Neuronal stem cell (in vitro differentiated cells): ENCODE measurements around the gene SORBS2.

ENCODE experiments used
- DNase-seq: peaks from one replicate; pipeline ENCODE4 v3.0.0-alpha.2; 2013; ENCODE audit warnings: low spot score
- H2AFZ ChIP-seq: one replicate; pipeline ENCODE4 v1.6.1; 2013; ENCODE audit warnings: mild to moderate bottlenecking, low read length, inconsistent platforms
- H2AK5ac ChIP-seq: 2 replicates; pipeline ENCODE4 v1.6.1; 2013; ENCODE audit warnings: low read depth, mild to moderate bottlenecking, inconsistent platforms, low read length, moderate library complexity, mixed read lengths
- H2BK120ac ChIP-seq: 2 replicates; pipeline ENCODE4 v1.6.1; 2013; ENCODE audit warnings: low read depth, mild to moderate bottlenecking, inconsistent platforms, low read length, moderate library complexity, mixed read lengths
- H2BK12ac ChIP-seq: one replicate; pipeline ENCODE4 v1.6.1; 2013; ENCODE audit warnings: low read length, inconsistent platforms
- H2BK15ac ChIP-seq: 2 replicates; pipeline ENCODE4 v1.6.1; 2013; ENCODE audit warnings: mild to moderate bottlenecking, low read length, inconsistent platforms, mixed read lengths
- H2BK5ac ChIP-seq: one replicate; pipeline ENCODE4 v1.6.1; 2013; ENCODE audit warnings: inconsistent platforms, mild to moderate bottlenecking, low read length, moderate library complexity
- H3K14ac ChIP-seq: one replicate; pipeline ENCODE4 v1.6.1; 2013; ENCODE audit warnings: low read length, inconsistent platforms
- H3K18ac ChIP-seq: 2 replicates; pipeline ENCODE4 v1.6.1; 2013; ENCODE audit warnings: low read length, inconsistent platforms
- H3K23ac ChIP-seq: 2 replicates; pipeline ENCODE4 v1.6.1; 2013; ENCODE audit warnings: low read depth, mild to moderate bottlenecking, mixed read lengths, low read length, inconsistent platforms; ENCODE audit not compliant: poor library complexity
- H3K27ac ChIP-seq: replicated peaks from 3 replicates; pipeline ENCODE4 v1.5.1; 2013; ENCODE audit warnings: low read length, inconsistent platforms
- H3K27me3 ChIP-seq, 3 experiments: 2 replicates each; pipeline ENCODE4 v1.6.1; 2013; ENCODE audit warnings: low read length in 3 of 3, mild to moderate bottlenecking in 2 of 3, inconsistent platforms in 1 of 3, low read depth in 1 of 3, mixed read lengths in 1 of 3, moderate library complexity in 1 of 3; ENCODE audit not compliant: control insufficient read depth in 3 of 3, insufficient read depth in 3 of 3
- H3K36me3 ChIP-seq, 2 donors: replicated peaks in 1 of 2; 2 replicates each; pipeline ENCODE4 v1.6.1; 2013; ENCODE audit warnings: low read length in 2 of 2; ENCODE audit not compliant: control insufficient read depth in 2 of 2, insufficient read depth in 2 of 2
- H3K4ac ChIP-seq: 2 replicates; pipeline ENCODE4 v1.6.1; 2013; ENCODE audit warnings: inconsistent platforms, mild to moderate bottlenecking, low read length, moderate library complexity
- H3K4me1 ChIP-seq, 2 donors: 1 replicate in 1 of 2; 2 replicates in 1 of 2; pipeline ENCODE4 v1.6.1; 2013; ENCODE audit warnings: low read length in 2 of 2, low read depth in 1 of 2; ENCODE audit not compliant: control insufficient read depth in 2 of 2, insufficient read depth in 1 of 2
- H3K4me2 ChIP-seq: one replicate; pipeline ENCODE4 v1.6.1; 2013; ENCODE audit warnings: mild to moderate bottlenecking, low read length, inconsistent platforms; ENCODE audit not compliant: insufficient read depth, poor library complexity, severe bottlenecking
- H3K4me3 ChIP-seq, 2 donors: 2 replicates each; pipeline ENCODE4 v1.5.1; 2013; ENCODE audit warnings: low read length in 2 of 2, mild to moderate bottlenecking in 2 of 2, inconsistent platforms in 1 of 2, moderate library complexity in 1 of 2
- H3K79me1 ChIP-seq: one replicate; pipeline ENCODE4 v1.6.1; 2013; ENCODE audit warnings: low read depth, mild to moderate bottlenecking, inconsistent platforms, low read length, moderate library complexity
- H3K9ac ChIP-seq: one replicate; pipeline ENCODE4 v1.6.1; 2013; ENCODE audit warnings: mild to moderate bottlenecking, low read depth, low read length, inconsistent platforms; ENCODE audit not compliant: poor library complexity
- H3K9me3 ChIP-seq, 2 donors: replicated peaks in 1 of 2; 2 replicates each; pipeline versions ENCODE3 to v1.6.1; 2013; ENCODE audit warnings: low read length in 2 of 2, mild to moderate bottlenecking in 2 of 2, inconsistent platforms in 1 of 2, low read depth in 1 of 2, mixed read lengths in 1 of 2, moderate library complexity in 1 of 2; ENCODE audit not compliant: control insufficient read depth in 2 of 2, insufficient read depth in 1 of 2
- H4K8ac ChIP-seq: one replicate; pipeline ENCODE4 v1.6.1; 2013; ENCODE audit warnings: low read depth, mild to moderate bottlenecking, inconsistent platforms, low read length, moderate library complexity
- H4K91ac ChIP-seq: one replicate; pipeline ENCODE4 v1.6.1; 2013; ENCODE audit warnings: low read length, low read depth, mild to moderate bottlenecking, inconsistent platforms; ENCODE audit not compliant: poor library complexity
- WGBS, 2 donors: extraction: QIAGEN DNeasy Blood & Tissue Kit; methylation state at CpG; one replicate each; pipeline ENCODE4 v1.1.7; 2013; ENCODE audit warnings: missing lambda C conversion rate in 2 of 2, mixed read lengths in 1 of 2; ENCODE audit not compliant: insufficient read length in 2 of 2, insufficient replicate concordance in 1 of 2; ENCODE audit errors: extremely low coverage in 2 of 2; 5-methylcytosine and 5-hydroxymethylcytosine counted together

The SORBS2 gene

GRCh38 chr4:185567381-185568376 is 244.3 kb downstream of the SORBS2 start:
- no peak overlapping the region for H3K4ac ChIP-seq
- no peaks in the 10 kb centered on the region for H3K36me3 ChIP-seq
- no peak overlapping the region for H3K23ac ChIP-seq
- H3K14ac ChIP-seq: no peak overlapping the region
- WGBS, 2 donors: no CpG with 5 or more reads among the region's 21 CpGs
- H2BK12ac ChIP-seq: no peak overlapping the region
- H2BK15ac ChIP-seq: no peak overlapping the region
- no peaks in the 10 kb centered on the region for H3K27me3 ChIP-seq
- H3K27ac ChIP-seq: no peak overlapping the region
- H3K4me3 ChIP-seq: no peak overlapping the region
- no peak overlapping the region for H2BK120ac ChIP-seq
- peaks cover 1 to 6% of the 10 kb centered on the region in 2 donors for H3K4me1 ChIP-seq
- H4K91ac ChIP-seq: no peak overlapping the region
- peaks cover 5 to 6% of the 10 kb centered on the region in 2 donors for H3K9me3 ChIP-seq
- no peak overlapping the region for H4K8ac ChIP-seq
- no peak overlapping the region for H3K9ac ChIP-seq
- H3K4me2 ChIP-seq: no peak overlapping the region
- no peaks in the 10 kb centered on the region for H3K79me1 ChIP-seq
- no peak overlapping the region for H3K18ac ChIP-seq
- DNase-seq: no peak
- H2AFZ ChIP-seq: peak overlapping the region; percentile 73
- H2BK5ac ChIP-seq: no peak overlapping the region
- H2AK5ac ChIP-seq: no peak overlapping the region

- H4K8ac ChIP-seq: no peak overlapping the region
- H4K91ac ChIP-seq: no peak overlapping the region
- H3K9ac ChIP-seq: no peak overlapping the region
- no peak overlapping the region for H2BK12ac ChIP-seq
- no peak overlapping the region for H3K4me3 ChIP-seq
- H3K23ac ChIP-seq: no peak overlapping the region
- no peak overlapping the region for H2AFZ ChIP-seq
- no peak overlapping the region for H2BK15ac ChIP-seq
- H2BK5ac ChIP-seq: no peak overlapping the region
- no peak overlapping the region for H3K4me2 ChIP-seq
- H3K27me3 ChIP-seq: no peaks in the 10 kb centered on the region
- no peak overlapping the region for H3K14ac ChIP-seq
- H3K79me1 ChIP-seq: no peaks in the 10 kb centered on the region
- H2BK120ac ChIP-seq: no peak overlapping the region
- no peak overlapping the region for H3K4ac ChIP-seq
- H3K36me3 ChIP-seq: no peaks in the 10 kb centered on the region
- H3K9me3 ChIP-seq: peaks cover 5 to 6% of the 10 kb centered on the region in 2 donors
- WGBS, 2 donors: no CpG with 5 or more reads among the region's 1 CpG
- no peak for DNase-seq
- H2AK5ac ChIP-seq: no peak overlapping the region
- no peak overlapping the region for H3K18ac ChIP-seq
- H3K4me1 ChIP-seq: peaks cover 1 to 6% of the 10 kb centered on the region in 2 donors
- no peak overlapping the region for H3K27ac ChIP-seq
These were observed 245.0 kb downstream of the SORBS2 start for GRCh38 chr4:185566972-185567371.

GRCh38 chr4:185566425-185566824 is 245.6 kb downstream of the SORBS2 start:
- Histone ChIP-seq H3K4ac (no peak overlapping the region), H3K9me3 (peaks cover 5 to 6% of the 10 kb centered on the region in 2 donors), H3K14ac (no peak overlapping the region), H3K4me3 (no peak overlapping the region), H3K27me3 (no peaks in the 10 kb centered on the region), H3K79me1 (no peaks in the 10 kb centered on the region), H4K8ac (no peak overlapping the region), H3K18ac (no peak overlapping the region), H3K27ac (no peak overlapping the region), H3K23ac (no peak overlapping the region), H3K36me3 (no peaks in the 10 kb centered on the region), H2BK5ac (no peak overlapping the region), H2BK120ac (no peak overlapping the region), H2BK12ac (no peak overlapping the region), H4K91ac (no peak overlapping the region), H2AFZ (no peak overlapping the region), H3K9ac (no peak overlapping the region), H2BK15ac (no peak overlapping the region), H2AK5ac (no peak overlapping the region), H3K4me2 (no peak overlapping the region), H3K4me1 (peaks cover 1 to 6% of the 10 kb centered on the region in 2 donors)
- no peak for DNase-seq
- WGBS, 2 donors: no CpG with 5 or more reads among the region's 8 CpGs

- no peak overlapping the region for H4K8ac ChIP-seq
- no peak overlapping the region for H2BK15ac ChIP-seq
- no peak overlapping the region for H3K9ac ChIP-seq
- H3K9me3 ChIP-seq: peaks cover 5 to 6% of the 10 kb centered on the region in 2 donors
- no peak overlapping the region for H2BK120ac ChIP-seq
- no peak overlapping the region for H3K4me3 ChIP-seq
- no peak overlapping the region for H3K18ac ChIP-seq
- H3K79me1 ChIP-seq: no peaks in the 10 kb centered on the region
- no peak overlapping the region for H3K4ac ChIP-seq
- no peak for DNase-seq
- H2AK5ac ChIP-seq: no peak overlapping the region
- no peak overlapping the region for H3K23ac ChIP-seq
- no peak overlapping the region for H3K14ac ChIP-seq
- no peak overlapping the region for H2BK12ac ChIP-seq
- no peaks in the 10 kb centered on the region for H3K27me3 ChIP-seq
- no peak overlapping the region for H3K4me2 ChIP-seq
- no peak overlapping the region for H2BK5ac ChIP-seq
- WGBS, 2 donors: no CpG with 5 or more reads among the region's 3 CpGs
- no peak overlapping the region for H2AFZ ChIP-seq
- H3K27ac ChIP-seq: no peak overlapping the region
- H3K36me3 ChIP-seq: no peaks in the 10 kb centered on the region
- no peak overlapping the region for H4K91ac ChIP-seq
- peaks cover 1 to 6% of the 10 kb centered on the region in 2 donors for H3K4me1 ChIP-seq
These were observed 246.3 kb downstream of the SORBS2 start for GRCh38 chr4:185565696-185566095.
